NT2/D1 (cell line): Measurements from ENCODE around the gene PPIF.

ENCODE experiments used
- YY1 ChIP-seq: IDR thresholded peaks from 2 replicates; pipeline ENCODE4 v1.6.1; 2011; ENCODE audit not compliant: insufficient read length, insufficient read depth
- ZNF274 ChIP-seq: IDR thresholded peaks from 2 replicates; pipeline ENCODE4 v1.6.1; 2011; ENCODE audit warnings: mild to moderate bottlenecking, low read depth, low read length

GRCh38 chr10:79390057-79390456 lies 42.8 kb downstream of the PPIF start:
- no peak for TF ChIP-seq YY1
- no peak for TF ChIP-seq ZNF274
